ENCODE measurements around the gene OPN4.

DNA sequence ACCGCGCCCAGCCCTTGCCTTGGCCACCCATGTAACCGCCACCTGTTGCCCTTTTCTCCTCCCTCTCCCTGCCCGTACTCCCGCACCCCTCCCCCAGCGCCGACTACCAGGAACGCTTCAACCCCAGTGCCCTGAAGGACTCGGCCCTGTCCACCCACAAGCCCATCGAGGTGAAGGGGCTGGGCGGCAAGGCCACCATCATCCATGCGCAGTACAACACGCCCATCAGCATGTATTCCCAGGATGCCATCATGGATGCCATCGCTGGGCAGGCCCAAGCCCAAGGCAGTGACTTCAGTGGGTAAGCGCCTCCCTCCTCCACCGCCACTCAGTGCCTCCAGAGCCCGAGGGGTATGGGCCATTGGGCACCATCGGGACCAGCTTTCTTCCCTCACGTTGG lies 32.6 kb downstream of the OPN4 start:
- TF ChIP-seq, protein P1, sequence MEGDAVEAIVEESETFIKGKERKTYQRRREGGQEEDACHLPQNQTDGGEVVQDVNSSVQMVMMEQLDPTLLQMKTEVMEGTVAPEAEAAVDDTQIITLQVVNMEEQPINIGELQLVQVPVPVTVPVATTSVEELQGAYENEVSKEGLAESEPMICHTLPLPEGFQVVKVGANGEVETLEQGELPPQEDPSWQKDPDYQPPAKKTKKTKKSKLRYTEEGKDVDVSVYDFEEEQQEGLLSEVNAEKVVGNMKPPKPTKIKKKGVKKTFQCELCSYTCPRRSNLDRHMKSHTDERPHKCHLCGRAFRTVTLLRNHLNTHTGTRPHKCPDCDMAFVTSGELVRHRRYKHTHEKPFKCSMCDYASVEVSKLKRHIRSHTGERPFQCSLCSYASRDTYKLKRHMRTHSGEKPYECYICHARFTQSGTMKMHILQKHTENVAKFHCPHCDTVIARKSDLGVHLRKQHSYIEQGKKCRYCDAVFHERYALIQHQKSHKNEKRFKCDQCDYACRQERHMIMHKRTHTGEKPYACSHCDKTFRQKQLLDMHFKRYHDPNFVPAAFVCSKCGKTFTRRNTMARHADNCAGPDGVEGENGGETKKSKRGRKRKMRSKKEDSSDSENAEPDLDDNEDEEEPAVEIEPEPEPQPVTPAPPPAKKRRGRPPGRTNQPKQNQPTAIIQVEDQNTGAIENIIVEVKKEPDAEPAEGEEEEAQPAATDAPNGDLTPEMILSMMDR (IDR thresholded peaks at IDR 0.05) = no peak
- no peak for TF ChIP-seq POLR2A (IDR thresholded peaks at IDR 0.05)

Data from body of pancreas (tissue), 4 donors.